Peyer's patch (tissue), 4 donors: Measurements from ENCODE around the gene LENEP. TPM values are rescaled to one million over a fixed set of nuclear protein-coding genes. Genes with fewer than 3 reads are reported as not detected.
"Not testable (repeated sequence)": the region's sequence is repeated elsewhere in the genome, so short reads cannot be mapped to it uniquely, and the experiment has no call there.

Experiments used
- DNase-seq, 3 donors: peaks; one replicate each; pipeline ENCODE4 v3.0.0-alpha.2; 2017 to 2019
- H3K27ac ChIP-seq, 4 donors: fragments of 200-600 bp; sonication (generic); one replicate each; pipeline ENCODE4 v1.5.1; 2016 to 2019
- H3K27me3 ChIP-seq, 2 donors: fragments of 200-600 bp; sonication (generic); one replicate each; pipeline ENCODE4 v1.5.1; 2019
- H3K36me3 ChIP-seq, 3 donors: fragments of 200-600 bp; sonication (generic); one replicate each; pipeline ENCODE4 v1.5.1; 2016 to 2019
- H3K4me1 ChIP-seq, 4 donors: fragments of 200-600 bp; sonication (generic); one replicate each; pipeline ENCODE4 v1.5.1; 2016 to 2019
- H3K4me3 ChIP-seq, 4 donors: fragments of 200-600 bp; sonication (generic); 1 replicate in 3 of 4; 2 replicates in 1 of 4; pipeline ENCODE4 v1.5.1; 2016 to 2019; ENCODE audit warnings: mild to moderate bottlenecking in 1 of 4
- H3K9me3 ChIP-seq, 4 donors: fragments of 200-600 bp; sonication (generic); one replicate each; pipeline ENCODE4 v1.5.1; 2016 to 2019; ENCODE audit warnings: mild to moderate bottlenecking in 1 of 4
- POLR2A ChIP-seq, 2 donors: fragments of 450-650 bp; IDR thresholded peaks; one replicate each; pipeline ENCODE4 v1.5.1; 2017; ENCODE audit warnings: antibody characterized with exemption in 2 of 2, mild to moderate bottlenecking in 2 of 2, moderate library complexity in 2 of 2
- total RNA-seq, 4 donors: library from RNA; depleted of rRNA; stranded (reverse); fragments of >200 nt; gene quantifications; one replicate each; pipeline ENCODE4 v1.1.0, GENCODE V29; 2016
- TF ChIP-seq, protein P1 (sequence below), 6 experiments: fragments of 450-650 bp in 4 of 6; fragments of 200-600 bp in 2 of 6; sonication (generic) in 1 of 6; IDR thresholded peaks; one replicate each; pipeline ENCODE4 v1.5.1; 2017 to 2019; ENCODE audit warnings: antibody characterized with exemption in 6 of 6, mild to moderate bottlenecking in 3 of 6, moderate library complexity in 1 of 6

The LENEP gene
- total RNA-seq, 4 donors from 2014 or later = not detected

DNA sequence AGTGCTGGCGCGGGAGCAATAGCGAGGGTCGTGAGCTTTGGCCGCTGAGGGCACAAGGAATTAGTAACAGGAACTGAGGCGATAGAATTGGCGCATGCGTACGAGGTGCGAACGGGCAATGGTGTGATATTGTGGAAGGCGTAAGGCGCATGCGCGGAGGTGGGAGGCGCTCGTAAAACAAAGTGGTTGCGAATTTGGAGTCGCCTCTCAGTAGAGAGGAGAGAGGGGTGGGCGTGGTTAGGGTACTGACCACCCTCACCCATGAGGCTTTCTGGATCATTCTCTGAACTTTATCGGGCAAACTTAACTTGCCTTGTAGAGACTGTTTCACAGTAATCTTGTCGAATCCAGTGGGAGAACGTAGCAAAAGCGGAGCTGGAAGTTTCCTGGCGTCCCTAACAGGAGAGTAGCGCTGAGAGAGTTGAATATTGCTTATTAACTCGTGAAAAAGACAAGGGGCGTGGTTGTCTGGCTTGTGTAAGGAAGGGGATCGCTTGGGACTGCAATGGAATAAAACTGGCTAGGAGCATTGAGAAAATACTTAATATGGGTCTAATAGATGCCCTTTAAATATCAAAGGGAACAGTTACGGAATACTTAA lies 18.5 kb upstream of the LENEP start:
- peak overlapping the region; percentile 94 to 100 (median 99) for H3K27ac ChIP-seq
- peaks cover 0 to 37% (median 13%) of the 10 kb centered on the region in 4 donors for H3K4me1 ChIP-seq
- TF ChIP-seq POLR2A (IDR thresholded peaks at IDR 0.05) = peak; percentile 70 to 87
- TF ChIP-seq, protein P1, sequence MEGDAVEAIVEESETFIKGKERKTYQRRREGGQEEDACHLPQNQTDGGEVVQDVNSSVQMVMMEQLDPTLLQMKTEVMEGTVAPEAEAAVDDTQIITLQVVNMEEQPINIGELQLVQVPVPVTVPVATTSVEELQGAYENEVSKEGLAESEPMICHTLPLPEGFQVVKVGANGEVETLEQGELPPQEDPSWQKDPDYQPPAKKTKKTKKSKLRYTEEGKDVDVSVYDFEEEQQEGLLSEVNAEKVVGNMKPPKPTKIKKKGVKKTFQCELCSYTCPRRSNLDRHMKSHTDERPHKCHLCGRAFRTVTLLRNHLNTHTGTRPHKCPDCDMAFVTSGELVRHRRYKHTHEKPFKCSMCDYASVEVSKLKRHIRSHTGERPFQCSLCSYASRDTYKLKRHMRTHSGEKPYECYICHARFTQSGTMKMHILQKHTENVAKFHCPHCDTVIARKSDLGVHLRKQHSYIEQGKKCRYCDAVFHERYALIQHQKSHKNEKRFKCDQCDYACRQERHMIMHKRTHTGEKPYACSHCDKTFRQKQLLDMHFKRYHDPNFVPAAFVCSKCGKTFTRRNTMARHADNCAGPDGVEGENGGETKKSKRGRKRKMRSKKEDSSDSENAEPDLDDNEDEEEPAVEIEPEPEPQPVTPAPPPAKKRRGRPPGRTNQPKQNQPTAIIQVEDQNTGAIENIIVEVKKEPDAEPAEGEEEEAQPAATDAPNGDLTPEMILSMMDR (IDR thresholded peaks at IDR 0.05) = no peak
- H3K4me3 ChIP-seq = peak overlapping the region; percentile 70 to 79 (median 75)
- no peaks in the 10 kb centered on the region for H3K9me3 ChIP-seq
- peaks cover 0 to 4% (median 0%) of the 10 kb centered on the region in 3 donors for H3K36me3 ChIP-seq
- peak; percentile 95 to 98 (median 95) for DNase-seq
- H3K27me3 ChIP-seq = no peaks in the 10 kb centered on the region

DNA sequence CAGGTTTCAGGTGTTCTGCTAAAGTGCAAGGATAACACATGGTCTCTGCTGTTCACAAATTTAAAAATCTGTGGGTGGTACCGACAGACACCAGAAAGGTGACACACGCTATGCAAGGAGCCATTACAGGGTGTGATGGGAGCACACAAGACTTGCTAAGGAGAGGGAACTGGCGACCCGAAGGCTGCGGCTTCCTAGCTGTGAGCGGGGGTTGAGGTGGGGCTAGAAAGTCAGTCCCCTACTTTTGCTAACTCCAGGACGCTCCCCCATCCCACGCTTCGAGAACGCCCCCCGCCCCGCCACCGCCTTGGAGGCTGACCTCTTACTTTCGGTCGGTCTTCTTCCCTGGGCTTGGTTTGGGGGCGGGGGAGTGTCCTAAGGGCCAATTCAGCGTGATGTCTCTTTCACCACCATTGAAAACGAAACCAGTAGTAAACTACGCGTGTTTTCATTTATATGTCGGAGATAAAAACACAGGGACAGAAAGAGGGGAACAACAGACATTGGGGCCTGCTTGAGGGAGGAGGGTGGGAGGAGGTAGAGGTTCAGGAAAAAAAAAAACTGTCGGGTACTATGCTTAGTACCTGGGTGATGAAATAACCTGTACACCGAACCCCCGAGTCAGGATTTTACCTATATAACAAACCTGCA lies 17.9 kb upstream of the LENEP start:
- TF ChIP-seq, protein P1 (IDR thresholded peaks at IDR 0.05) = no peak
- peak in 1 of 2 donors; percentile 49 for TF ChIP-seq POLR2A (IDR thresholded peaks at IDR 0.05)
- peak overlapping the region; percentile 94 to 100 (median 99) for H3K27ac ChIP-seq
- peak overlapping the region; percentile 70 to 79 (median 75) for H3K4me3 ChIP-seq
- H3K4me1 ChIP-seq = peaks cover 0 to 31% (median 13%) of the 10 kb centered on the region in 4 donors
- H3K9me3 ChIP-seq = no peaks in the 10 kb centered on the region
- H3K36me3 ChIP-seq = peaks cover 0 to 4% (median 0%) of the 10 kb centered on the region in 3 donors
- peak; percentile 79 to 88 (median 79) for DNase-seq
- no peaks in the 10 kb centered on the region for H3K27me3 ChIP-seq

DNA sequence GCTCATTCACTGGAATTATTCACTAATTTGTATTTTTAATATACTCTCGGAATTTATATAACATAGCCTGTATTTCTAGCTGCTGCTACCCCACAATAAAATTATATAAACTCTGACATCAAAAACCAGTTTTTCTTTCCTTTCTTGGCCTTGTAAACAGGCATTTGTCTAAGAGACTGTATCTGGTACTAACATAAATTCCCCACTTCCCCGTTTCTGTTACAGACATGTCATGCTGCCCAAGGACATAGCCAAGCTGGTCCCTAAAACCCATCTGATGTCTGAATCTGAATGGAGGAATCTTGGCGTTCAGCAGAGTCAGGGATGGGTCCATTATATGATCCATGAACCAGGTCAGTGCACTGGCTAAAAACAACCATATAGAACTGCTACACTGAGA lies 15.6 kb upstream of the LENEP start:
- H3K4me1 ChIP-seq = peaks cover 0 to 17% (median 6%) of the 10 kb centered on the region in 4 donors
- H3K27ac ChIP-seq, H3K27me3 ChIP-seq, H3K9me3 ChIP-seq, H3K4me3 ChIP-seq, DNase-seq, H3K36me3 ChIP-seq: not testable (repeated sequence)

DNA sequence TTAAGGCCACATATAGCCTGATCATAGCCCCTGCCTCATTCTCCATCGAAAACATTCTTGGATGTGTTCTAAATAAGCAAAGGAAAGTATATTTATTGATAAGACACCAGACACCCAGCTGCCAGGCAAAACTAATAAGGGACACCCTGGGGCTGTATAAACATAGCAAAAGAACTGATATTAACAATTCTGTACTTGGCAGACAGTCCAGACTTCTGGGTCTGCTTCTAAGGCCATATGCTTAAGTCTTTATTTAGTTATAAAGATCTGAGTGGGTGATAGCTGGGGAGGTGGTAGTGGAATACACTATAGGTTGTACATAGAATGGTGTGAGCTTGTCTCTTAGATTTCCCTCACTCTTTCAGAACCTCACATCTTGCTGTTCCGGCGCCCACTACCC lies 15.0 kb upstream of the LENEP start:
- Histone ChIP-seq H3K9me3 (no peaks in the 10 kb centered on the region), H3K4me3 (no peak overlapping the region), H3K27ac (no peak overlapping the region), H3K27me3 (no peaks in the 10 kb centered on the region), H3K4me1 (peaks cover 0 to 15% (median 4%) of the 10 kb centered on the region in 4 donors), H3K36me3 (peaks cover 0 to 4% (median 0%) of the 10 kb centered on the region in 3 donors)
- TF ChIP-seq POLR2A (IDR thresholded peaks at IDR 0.05) = no peak
- TF ChIP-seq, protein P1 (IDR thresholded peaks at IDR 0.05) = no peak
- no peak for DNase-seq

DNA sequence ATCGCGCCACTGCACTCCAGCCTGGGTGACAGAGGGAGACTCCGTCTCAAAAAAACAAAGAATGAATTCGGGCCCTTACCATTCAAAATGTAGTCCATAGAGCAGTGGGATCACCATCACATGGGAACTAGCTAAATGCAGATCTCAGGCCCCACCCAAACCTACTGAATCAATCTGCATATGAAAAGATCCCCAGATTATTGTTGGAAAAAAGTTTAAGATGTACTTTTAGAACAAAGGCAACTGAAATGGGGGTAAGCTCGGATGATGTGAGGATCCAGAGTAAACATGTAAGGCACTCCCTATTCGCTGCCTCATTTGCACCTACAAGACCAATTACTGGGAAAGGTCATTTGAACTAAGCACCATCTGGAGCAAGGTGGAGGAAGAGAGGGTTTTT lies 11.0 kb upstream of the LENEP start:
- Histone ChIP-seq H3K9me3 (no peaks in the 10 kb centered on the region), H3K36me3 (peaks cover 0 to 4% (median 0%) of the 10 kb centered on the region in 3 donors), H3K4me3 (peak overlapping the region in 3 of 4 donors; percentile 58 to 84 (median 70)), H3K27me3 (no peaks in the 10 kb centered on the region), H3K4me1 (peaks cover 0 to 19% (median 9%) of the 10 kb centered on the region in 4 donors), H3K27ac (peak overlapping the region in 2 of 4 donors; percentile 63 to 77)
- DNase-seq = no peak
- TF ChIP-seq, protein P1 (IDR thresholded peaks at IDR 0.05) = no peak
- no peak for TF ChIP-seq POLR2A (IDR thresholded peaks at IDR 0.05)
